Liver (tissue), 9 donors: Measurements from ENCODE around the gene SIRPA. TPM values are rescaled to one million over a fixed set of nuclear protein-coding genes. Genes with fewer than 3 reads are reported as not detected.

Experiments
- DNase-seq: peaks from one replicate; pipeline ENCODE4 v3.0.0-alpha.2; 2017; ENCODE audit warnings: low spot score
- H3K27ac ChIP-seq, 2 donors: one replicate each; pipeline ENCODE4 v1.7.0; 2013; ENCODE audit warnings: inconsistent platforms in 2 of 2, low read length in 2 of 2, control low read depth in 1 of 2, low read depth in 1 of 2, mild to moderate bottlenecking in 1 of 2
- H3K27me3 ChIP-seq, 4 donors: one replicate each; pipeline versions ENCODE4 v1.6.1 to v1.7.0; 2013; ENCODE audit warnings: low read length in 3 of 4, inconsistent platforms in 1 of 4, mild to moderate bottlenecking in 1 of 4, moderate library complexity in 1 of 4; ENCODE audit not compliant: control insufficient read depth in 4 of 4, insufficient read depth in 4 of 4
- H3K36me3 ChIP-seq, 4 donors: one replicate each; pipeline versions ENCODE4 v1.6.1 to v1.7.0; 2013; ENCODE audit warnings: low read length in 3 of 4, mild to moderate bottlenecking in 3 of 4, low read depth in 1 of 4, moderate library complexity in 1 of 4; ENCODE audit not compliant: control insufficient read depth in 4 of 4, insufficient read depth in 3 of 4
- H3K4me1 ChIP-seq, 4 donors: one replicate each; pipeline versions ENCODE4 v1.6.1 to v1.7.0; 2013; ENCODE audit warnings: low read length in 3 of 4, mild to moderate bottlenecking in 3 of 4, moderate library complexity in 1 of 4; ENCODE audit not compliant: control insufficient read depth in 4 of 4, insufficient read depth in 4 of 4
- H3K4me3 ChIP-seq, 3 donors: one replicate each; pipeline versions ENCODE4 v1.6.1 to v1.7.0; 2013; ENCODE audit warnings: low read length in 3 of 3, control low read depth in 1 of 3, low read depth in 1 of 3, mild to moderate bottlenecking in 1 of 3
- H3K9ac ChIP-seq, 2 donors: one replicate each; pipeline ENCODE4 v1.7.0; 2013; ENCODE audit warnings: low read length in 2 of 2, mild to moderate bottlenecking in 2 of 2, moderate library complexity in 2 of 2, control low read depth in 1 of 2, low read depth in 1 of 2
- H3K9me3 ChIP-seq, 4 donors: one replicate each; pipeline versions ENCODE4 v1.6.1 to v1.7.0; 2013; ENCODE audit warnings: low read length in 3 of 4; ENCODE audit not compliant: control insufficient read depth in 4 of 4
- ATF3 ChIP-seq: IDR thresholded peaks from 2 replicates; pipeline ENCODE4 v1.6.1; 2016; ENCODE audit warnings: antibody characterized with exemption
- CTCF ChIP-seq: fragments of 150-350 bp; IDR thresholded peaks from 2 replicates; pipeline ENCODE4 v1.5.1; 2017; ENCODE audit warnings: improper control_type of control experiment, low read depth, low read length; ENCODE audit not compliant: missing input control
- EGR1 ChIP-seq, 2 donors: IDR thresholded peaks; 2 replicates each; pipeline ENCODE4 v1.6.1; 2016 to 2018; ENCODE audit warnings: antibody characterized with exemption in 2 of 2, low read depth in 2 of 2
- FOXA1 ChIP-seq: IDR thresholded peaks from 2 replicates; pipeline ENCODE4 v1.6.1; 2016; ENCODE audit warnings: antibody characterized with exemption
- FOXA2 ChIP-seq: IDR thresholded peaks from 2 replicates; pipeline ENCODE4 v1.6.1; 2016; ENCODE audit warnings: antibody characterized with exemption
- GABPA ChIP-seq, 2 donors: IDR thresholded peaks in 1 of 2; conservative IDR thresholded peaks in 1 of 2; 2 replicates each; pipeline ENCODE4 v1.6.1; 2016; ENCODE audit warnings: antibody characterized with exemption in 2 of 2, mild to moderate bottlenecking in 1 of 2, moderate library complexity in 1 of 2
- HNF4A ChIP-seq, 2 donors: conservative IDR thresholded peaks; 2 replicates each; pipeline ENCODE4 v1.6.1; 2016; ENCODE audit warnings: antibody characterized with exemption in 2 of 2, mild to moderate bottlenecking in 2 of 2
- HNF4G ChIP-seq: IDR thresholded peaks from 2 replicates; pipeline ENCODE4 v1.6.1; 2016; ENCODE audit warnings: antibody characterized with exemption
- JUND ChIP-seq, 2 donors: IDR thresholded peaks; 2 replicates each; pipeline ENCODE4 v1.6.1; 2016; ENCODE audit warnings: antibody characterized with exemption in 2 of 2
- MAX ChIP-seq: IDR thresholded peaks from 2 replicates; pipeline ENCODE4 v1.6.1; 2016; ENCODE audit warnings: antibody characterized with exemption
- NR2F2 ChIP-seq: IDR thresholded peaks from 2 replicates; pipeline ENCODE4 v1.6.1; 2016; ENCODE audit warnings: antibody characterized with exemption
- RAD21 ChIP-seq, 2 donors: IDR thresholded peaks; 2 replicates each; pipeline ENCODE4 v1.6.1; 2016; ENCODE audit warnings: antibody characterized with exemption in 2 of 2, mild to moderate bottlenecking in 2 of 2
- REST ChIP-seq: IDR thresholded peaks from 2 replicates; pipeline ENCODE4 v1.6.1; 2016; ENCODE audit warnings: antibody characterized with exemption, mild to moderate bottlenecking
- RXRA ChIP-seq, 2 donors: IDR thresholded peaks; 2 replicates each; pipeline ENCODE4 v1.6.1; 2017 to 2018; ENCODE audit warnings: antibody characterized with exemption in 2 of 2, mild to moderate bottlenecking in 1 of 2
- SP1 ChIP-seq: IDR thresholded peaks from 2 replicates; pipeline ENCODE4 v1.6.1; 2018; ENCODE audit warnings: antibody characterized with exemption, mild to moderate bottlenecking
- TAF1 ChIP-seq: conservative IDR thresholded peaks from 2 replicates; pipeline ENCODE4 v1.6.1; 2016; ENCODE audit warnings: antibody characterized with exemption, mild to moderate bottlenecking
- YY1 ChIP-seq: IDR thresholded peaks from 2 replicates; pipeline ENCODE4 v1.6.1; 2016; ENCODE audit warnings: antibody characterized with exemption, mild to moderate bottlenecking
- ZBTB33 ChIP-seq: IDR thresholded peaks from 2 replicates; pipeline ENCODE4 v1.6.1; 2016; ENCODE audit warnings: antibody characterized with exemption
- WGBS: extraction: QIAGEN DNeasy Blood & Tissue Kit; methylation state at CpG from one replicate; pipeline ENCODE4 v1.1.7; 2013; 5-methylcytosine and 5-hydroxymethylcytosine counted together
- polyA plus RNA-seq, 2 donors: library from polyadenylated mRNA; stranded (reverse) in 1 of 2; unstranded in 1 of 2; fragments of 200-250 nt in 1 of 2; fragments of >200 nt in 1 of 2; fragmentation: Nextera tagmentation in 1 of 2; extraction: Ambion mirVana in 1 of 2; gene quantifications; one replicate each; pipeline versions ENCODE4 v1.2.1 to v1.2.3, GENCODE V29; 2013 to 2015
- total RNA-seq, 2 donors: library from RNA; depleted of rRNA; stranded (reverse); fragments of >200 nt; gene quantifications; one replicate each; pipeline ENCODE4 v1.2.3, GENCODE V29; 2014
- donor health status: healthy.
- donor health status: healthy.
- donor health status: healthy.
- donor health status: healthy.
- donor health status: healthy.

Gene SIRPA
- total and polyA plus RNA-seq, 4 donors, result 5.4 to 47.5 (median 23.2) TPM

- no peak for DNase-seq
- H3K27ac ChIP-seq, result peak overlapping the region; percentile 60 to 86
- 44% methylated on average over 6 of the region's 6 CpGs for WGBS
- peaks cover 17 to 28% (median 22%) of the 10 kb centered on the region in 4 donors for H3K4me1 ChIP-seq
- H3K9me3 ChIP-seq, result no peaks in the 10 kb centered on the region
- no peaks in the 10 kb centered on the region for H3K27me3 ChIP-seq
- H3K9ac ChIP-seq, result no peak overlapping the region
- no peak overlapping the region for H3K4me3 ChIP-seq
- TF ChIP-seq HNF4G (no peak), GABPA (IDR thresholded peaks at IDR 0.05 in 1 of 2, conservative IDR thresholded peaks at IDR 0.05 in 1 of 2) (peak in 1 of 2 donors; percentile 9), FOXA2 (peak; percentile 29)
- no peaks in the 10 kb centered on the region for H3K36me3 ChIP-seq
Measured at GRCh38 chr20:1880529-1881239, 14.5 kb upstream of the SIRPA start.

GRCh38 chr20:1881240-1881835 lies 13.9 kb upstream of the SIRPA start:
- H3K36me3 ChIP-seq, result no peaks in the 10 kb centered on the region
- WGBS, result 23% methylated on average over 12 of the region's 12 CpGs
- H3K9ac ChIP-seq, result no peak overlapping the region
- peak overlapping the region; percentile 60 to 86 for H3K27ac ChIP-seq
- no peaks in the 10 kb centered on the region for H3K27me3 ChIP-seq
- no peaks in the 10 kb centered on the region for H3K9me3 ChIP-seq
- H3K4me1 ChIP-seq, result peaks cover 17 to 28% (median 22%) of the 10 kb centered on the region in 4 donors
- TF ChIP-seq FOXA2, result peak; percentile 2
- TF ChIP-seq RAD21 (IDR thresholded peaks at IDR 0.05), result peak; percentile 74 to 75
- peak; percentile 99 for TF ChIP-seq NR2F2
- TF ChIP-seq SP1, result peak; percentile 99
- TF ChIP-seq ZBTB33, result peak; percentile 82
- TF ChIP-seq YY1, result peak; percentile 86
- peak; percentile 87 for TF ChIP-seq ATF3
- peak; percentile 31 for TF ChIP-seq CTCF
- peak in 1 of 2 donors; percentile 68 for TF ChIP-seq EGR1 (IDR thresholded peaks at IDR 0.05; ENCODE audit: low read depth in 2 of 2)
- TF ChIP-seq GABPA (IDR thresholded peaks at IDR 0.05 in 1 of 2, conservative IDR thresholded peaks at IDR 0.05 in 1 of 2), result peak in 1 of 2 donors; percentile 30
- TF ChIP-seq RXRA (IDR thresholded peaks at IDR 0.05), result peak; percentile 100
- peak; percentile 75 for TF ChIP-seq REST
- peak; percentile 96 for TF ChIP-seq HNF4G
- TF ChIP-seq MAX, result peak; percentile 85
- no peak for TF ChIP-seq FOXA1
- peak; percentile 95 to 99 for TF ChIP-seq HNF4A (conservative IDR thresholded peaks at IDR 0.05)
- TF ChIP-seq JUND (IDR thresholded peaks at IDR 0.05), result peak; percentile 90 to 91
- no peak for TF ChIP-seq TAF1
- H3K4me3 ChIP-seq, result no peak overlapping the region
- peak; percentile 53 for DNase-seq
